NB4 (cell line): ENCODE measurements around the gene AAMDC.
A peak's percentile ranks its signal among the peaks of the same experiment; 100 is the strongest.
"Not testable (repeated sequence)": the region's sequence is repeated elsewhere in the genome, so short reads cannot be mapped to it uniquely, and the experiment has no call there.

ENCODE experiments used
- DNase-seq: peaks from one replicate; pipeline ENCODE4 v3.0.0; 2010; ENCODE audit warnings: low read depth
- H3K4me3 ChIP-seq: one replicate; pipeline ENCODE4 v1.5.1; 2011; ENCODE audit warnings: mild to moderate bottlenecking, low read depth, low read length, moderate library complexity
- CTCF ChIP-seq: IDR thresholded peaks from one replicate; pipeline ENCODE4 v1.5.1; 2012; ENCODE audit warnings: low read depth, low read length
- MYC ChIP-seq: IDR thresholded peaks from 2 replicates; pipeline ENCODE4 v1.6.1; 2011; ENCODE audit warnings: low read depth, low read length
- POLR2A ChIP-seq: IDR thresholded peaks from 2 replicates; pipeline ENCODE4 v1.6.1; 2011; ENCODE audit warnings: mild to moderate bottlenecking; ENCODE audit not compliant: insufficient read length; ENCODE audit errors: extremely low read depth
- TF ChIP-seq, protein P1 (sequence below): IDR thresholded peaks from 2 replicates; pipeline ENCODE4 v1.6.1; 2011; ENCODE audit warnings: low read depth, low read length

Gene AAMDC

DNA sequence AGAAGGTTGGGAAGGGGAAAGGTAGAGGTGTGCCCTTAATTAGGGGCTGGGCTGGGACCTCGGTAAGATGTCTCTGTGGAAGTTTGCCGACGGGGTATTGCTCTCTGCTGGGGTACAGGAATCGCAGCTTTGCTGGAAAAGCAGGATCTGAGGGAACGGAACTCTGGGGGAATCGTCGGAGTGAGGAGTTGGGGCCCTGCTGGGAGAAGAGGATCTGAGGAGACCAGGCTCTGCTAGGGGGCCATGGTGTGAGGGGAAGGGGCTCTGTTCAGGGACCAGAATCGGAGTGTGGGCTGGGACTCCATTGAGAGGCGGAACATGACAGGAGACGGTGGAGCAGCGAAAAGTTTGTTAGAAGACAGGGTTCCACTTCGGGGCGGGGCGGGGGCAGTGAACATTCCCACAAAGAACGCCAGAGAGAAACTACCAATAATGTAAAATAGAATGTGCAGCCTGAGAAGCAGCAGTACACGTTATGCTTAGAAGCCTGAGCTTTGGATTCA is 456 bp downstream of the AAMDC start:
- TF ChIP-seq, protein P1, sequence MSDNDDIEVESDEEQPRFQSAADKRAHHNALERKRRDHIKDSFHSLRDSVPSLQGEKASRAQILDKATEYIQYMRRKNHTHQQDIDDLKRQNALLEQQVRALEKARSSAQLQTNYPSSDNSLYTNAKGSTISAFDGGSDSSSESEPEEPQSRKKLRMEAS, result no peak
- TF ChIP-seq MYC, result no peak
- TF ChIP-seq POLR2A, result no peak
- no peak for TF ChIP-seq CTCF
- H3K4me3 ChIP-seq, result peak overlapping the region; percentile 90
- peak; percentile 44 for DNase-seq

GRCh38 chr11:77822126-77822525 is 1.2 kb downstream of the AAMDC start:
- H3K4me3 ChIP-seq, DNase-seq: not testable (repeated sequence)

GRCh38 chr11:77823775-77824174 is 2.8 kb downstream of the AAMDC start:
- no peak for DNase-seq
- no peak overlapping the region for H3K4me3 ChIP-seq
- TF ChIP-seq MYC (no peak), POLR2A (no peak), CTCF (no peak)
- TF ChIP-seq, protein P1, result no peak

- TF ChIP-seq, protein P1, result no peak
- TF ChIP-seq CTCF (no peak), MYC (no peak), POLR2A (no peak)
- H3K4me3 ChIP-seq, result no peak overlapping the region
- DNase-seq, result no peak
These were observed 8.0 kb downstream of the AAMDC start for GRCh38 chr11:77828926-77829325.

- DNase-seq, result no peak
- no peak overlapping the region for H3K4me3 ChIP-seq
- no peak for TF ChIP-seq POLR2A
- TF ChIP-seq, protein P1, result no peak
- TF ChIP-seq MYC, result no peak
- no peak for TF ChIP-seq CTCF
These were observed 12.4 kb downstream of the AAMDC start for GRCh38 chr11:77833302-77833701.

- TF ChIP-seq, protein P1, result no peak
- DNase-seq, result no peak
- no peak overlapping the region for H3K4me3 ChIP-seq
These were observed 21.6 kb downstream of the AAMDC start for GRCh38 chr11:77842441-77843121.

DNA sequence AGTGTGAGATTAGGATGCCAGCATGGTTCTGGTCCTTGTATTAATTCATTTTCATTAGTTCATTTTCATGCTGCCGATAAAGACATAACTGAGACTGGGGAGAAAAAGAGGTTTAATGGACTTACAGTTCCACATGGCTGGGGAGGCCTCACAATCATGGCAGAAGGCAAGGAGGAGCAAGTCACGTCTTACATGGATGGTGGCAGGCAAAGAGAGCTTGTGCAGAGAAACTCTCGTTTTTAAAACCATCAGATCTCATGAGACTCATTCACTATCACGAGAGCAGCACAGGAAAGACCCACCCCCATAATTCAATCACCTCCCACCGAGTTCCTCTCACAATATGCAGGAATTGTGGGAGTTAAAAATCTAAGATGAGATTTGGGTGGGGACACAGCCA is 22.8 kb downstream of the AAMDC start:
- DNase-seq, H3K4me3 ChIP-seq: not testable (repeated sequence)
